HepG2 (cell line): Measurements from ENCODE around the gene ELF1. TPM values are rescaled to one million over a fixed set of nuclear protein-coding genes. Genes with fewer than 3 reads are reported as not detected.

ENCODE experiments used
- ATAC-seq: fragments of 200-7000 bp; cut with Tn5 transposase; 3 replicates; pipeline ENCODE4 v1.9.1; 2020; ENCODE audit warnings: mild to moderate bottlenecking, moderate library complexity
- BruUV-seq: library from RNA; stranded (reverse); fragments of 400-500 nt; replicated peaks from 2 replicates; lab custom pipeline; 2021; lab: Mats Ljungman, UMichigan
- CTCF ChIA-PET: fragments of 300-600 bp; formaldehyde crosslinking; extraction: SDS; loops from one replicate; lab custom pipeline; 2021; ENCODE audit warnings: low total read pairs, inconsistent platforms, low intra/inter-chr PET ratio; lab: Yijun Ruan, JAX
- POLR2A ChIA-PET: fragments of 350-600 bp; sonication (Branson Sonifier 250); formaldehyde crosslinking; loops from one replicate; lab custom pipeline; 2020; ENCODE audit warnings: antibody characterized with exemption, inconsistent platforms; lab: Yijun Ruan, JAX
- DNase-seq: peaks from one replicate; pipeline ENCODE4 v3.0.0-alpha.2; 2015; ENCODE audit warnings: low spot score
- FAIRE-seq: peaks from 3 replicates; lab custom pipeline; 2011; peaks lifted over from hg19 to GRCh38; lab: Jason Lieb, UNC
- H2AFZ ChIP-seq: one replicate; pipeline ENCODE4 v1.6.1; 2011; ENCODE audit warnings: low read length, inconsistent platforms
- H3K27ac ChIP-seq: fragments of 300-600 bp; 3 replicates; pipeline ENCODE4 v1.8.0; 2011; ENCODE audit warnings: mixed run types, mild to moderate bottlenecking, mixed read lengths, low read length, inconsistent platforms; ENCODE audit not compliant: insufficient read depth; ENCODE audit errors: extremely low read length
- H3K27me3 ChIP-seq, 2 experiments: fragments of 200-600 bp in 1 of 2; 2 replicates in 1 of 2; 3 replicates in 1 of 2; pipeline versions ENCODE4 v1.6.0 to v1.8.0; 2011; ENCODE audit warnings: low read length in 2 of 2, mild to moderate bottlenecking in 2 of 2, moderate library complexity in 2 of 2, inconsistent platforms in 1 of 2; ENCODE audit not compliant: insufficient read depth in 2 of 2, control insufficient read depth in 1 of 2
- H3K36me3 ChIP-seq, 2 experiments: fragments of 200-600 bp in 1 of 2; replicated peaks in 1 of 2; 2 replicates in 1 of 2; 3 replicates in 1 of 2; pipeline versions ENCODE4 v1.5.1 to v1.8.0; 2011; ENCODE audit warnings: low read length in 2 of 2, inconsistent platforms in 1 of 2; ENCODE audit not compliant: insufficient read depth in 2 of 2, control insufficient read depth in 1 of 2
- H3K4me1 ChIP-seq: 2 replicates; pipeline ENCODE4 v1.5.1; 2012; ENCODE audit warnings: low read length, inconsistent platforms; ENCODE audit not compliant: insufficient read depth
- H3K4me2 ChIP-seq: 2 replicates; pipeline ENCODE4 v1.6.0; 2011; ENCODE audit warnings: low read depth, low read length, inconsistent platforms
- H3K4me3 ChIP-seq, 3 experiments: fragments of 200-600 bp in 1 of 3; sonication (generic), shearing (Covaris generic) in 1 of 3; replicated peaks in 1 of 3; 2 replicates each; pipeline ENCODE4 v1.5.1; 2011 to 2016; ENCODE audit warnings: low read length in 3 of 3, inconsistent platforms in 2 of 3, low read depth in 2 of 3, mild to moderate bottlenecking in 2 of 3, control low read depth in 1 of 3, mixed read lengths in 1 of 3; ENCODE audit not compliant: insufficient read depth in 1 of 3
- H3K79me2 ChIP-seq: one replicate; pipeline ENCODE4 v1.6.1; 2011; ENCODE audit warnings: low read length, inconsistent platforms; ENCODE audit not compliant: insufficient read depth
- H3K9ac ChIP-seq: 2 replicates; pipeline ENCODE4 v1.6.0; 2011; ENCODE audit warnings: mild to moderate bottlenecking, low read depth, low read length, inconsistent platforms; ENCODE audit not compliant: insufficient read depth
- H3K9me3 ChIP-seq: 2 replicates; pipeline ENCODE4 v1.5.1; 2012; ENCODE audit warnings: mild to moderate bottlenecking, low read length
- H4K20me1 ChIP-seq: 2 replicates; pipeline ENCODE4 v1.6.0; 2011; ENCODE audit warnings: inconsistent platforms, mild to moderate bottlenecking, low read length, moderate library complexity; ENCODE audit not compliant: insufficient read depth
- GLI4 ChIP-seq: sonication (generic); formaldehyde crosslinking; IDR thresholded peaks from 2 replicates; pipeline ENCODE4 v1.5.1; 2020; ENCODE audit warnings: missing genetic modification reagents, mild to moderate bottlenecking, moderate library complexity, borderline replicate concordance
- GTF2F1 ChIP-seq: fragments of 150-350 bp; IDR thresholded peaks from 2 replicates; pipeline ENCODE4 v1.6.1; 2014; ENCODE audit warnings: low read length
- HMGXB3 ChIP-seq: sonication (generic); formaldehyde crosslinking; IDR thresholded peaks from 2 replicates; pipeline ENCODE4 v1.4.0; 2020; ENCODE audit warnings: missing genetic modification reagents, borderline replicate concordance
- IKZF4 ChIP-seq: sonication (generic); formaldehyde crosslinking; IDR thresholded peaks from 2 replicates; pipeline ENCODE4 v1.5.1; 2020; ENCODE audit warnings: borderline replicate concordance, mild to moderate bottlenecking, low read depth, missing genetic modification reagents; ENCODE audit errors: not compliant biosample characterization
- NFYC ChIP-seq: IDR thresholded peaks from 2 replicates; pipeline ENCODE4 v1.6.1; 2016; ENCODE audit warnings: missing genetic modification reagents, missing compliant biosample characterization
- NR2C2 ChIP-seq: sonication (generic); formaldehyde crosslinking; IDR thresholded peaks from 2 replicates; pipeline ENCODE4 v1.4.0; 2020; ENCODE audit warnings: missing genetic modification reagents, mild to moderate bottlenecking, moderate library complexity, borderline replicate concordance
- REPIN1 ChIP-seq: sonication (generic); formaldehyde crosslinking; IDR thresholded peaks from 2 replicates; pipeline ENCODE4 v1.8.0; 2022; ENCODE audit warnings: missing genetic modification reagents, low read depth, mild to moderate bottlenecking, borderline replicate concordance
- THAP9 ChIP-seq: sonication (generic); formaldehyde crosslinking; IDR thresholded peaks from 2 replicates; pipeline ENCODE4; 2020; ENCODE audit warnings: missing genetic modification reagents, mild to moderate bottlenecking, borderline replicate concordance
- ZFP62 ChIP-seq: sonication (generic); formaldehyde crosslinking; IDR thresholded peaks from 2 replicates; pipeline ENCODE4 v1.4.0; 2020; ENCODE audit warnings: missing genetic modification reagents
- ZFYVE20 ChIP-seq: sonication (generic); formaldehyde crosslinking; IDR thresholded peaks from 2 replicates; pipeline ENCODE4 v1.8.0; 2023; ENCODE audit warnings: low read depth, mild to moderate bottlenecking, moderate library complexity, missing genetic modification reagents, borderline replicate concordance
- ZNF18 ChIP-seq: sonication (generic); formaldehyde crosslinking; IDR thresholded peaks from 2 replicates; pipeline ENCODE4 v1.8.0; 2022; ENCODE audit warnings: mild to moderate bottlenecking, missing genetic modification reagents; ENCODE audit not compliant: insufficient replicate concordance
- ZNF367 ChIP-seq: sonication (generic); formaldehyde crosslinking; IDR thresholded peaks from 2 replicates; pipeline ENCODE4 v1.4.0; 2020; ENCODE audit warnings: missing genetic modification reagents, borderline replicate concordance
- ZNF441 ChIP-seq: sonication (generic); formaldehyde crosslinking; IDR thresholded peaks from 2 replicates; pipeline ENCODE4 v1.7.0; 2021; ENCODE audit warnings: missing genetic modification reagents, borderline replicate concordance
- ZNF614 ChIP-seq: IDR thresholded peaks from 2 replicates; pipeline ENCODE4 v1.6.1; 2018; ENCODE audit warnings: missing biosample characterization, missing genetic modification reagents, inconsistent platforms, borderline replicate concordance
- WGBS: methylation state at CpG from one replicate; pipeline ENCODE4 v1.1.6; 2017; ENCODE audit warnings: low lambda C conversion rate; 5-methylcytosine and 5-hydroxymethylcytosine counted together
- in situ Hi-C: cut with HindIII; loops from 2 replicates; pipeline ENCODE4 v1.10.0; 2017; ENCODE audit warnings: low pct_unique_long_range_greater_than_20kb; ENCODE audit not compliant: extremely low pct_ligation_motif_present
- intact Hi-C: fragments of 100-400 bp; cut with micrococcal nuclease; formaldehyde crosslinking; loops from one replicate; pipeline ENCODE4 v1.10.0; 2022; ENCODE audit not compliant: unreplicated experiment
- polyA plus RNA-seq, 8 experiments: library from polyadenylated mRNA; depleted of rRNA in 3 of 8; stranded (reverse) in 7 of 8; unstranded in 1 of 8; fragments of >200 nt; fragmentation: Illumina TruSeq in 4 of 8; extraction: Trizol in 4 of 8; gene quantifications; 2 replicates each; pipeline versions ENCODE4 v1.2.1 to v1.2.3, GENCODE V29; 2011 to 2016; ENCODE audit warnings: low read depth in 4 of 8, missing spikeins in 1 of 8, mixed read lengths in 1 of 8; ENCODE audit not compliant: insufficient read depth in 1 of 8
- total RNA-seq, 5 experiments: library from RNA; depleted of rRNA; stranded (reverse); fragments of >200 nt; fragmentation: Illumina TruSeq; extraction: Trizol; gene quantifications; 2 replicates each; pipeline ENCODE4 v1.2.3, GENCODE V29; 2016; ENCODE audit warnings: low read depth in 1 of 5

ELF1 gene
- total and polyA plus RNA-seq, 2 of the 13 experiments (the other 11 are each of a cell fraction or from before 2014, with no cell fraction given) = 24.6 to 71.5 TPM

GRCh38 chr13:40981949-40982348 is 37.2 kb downstream of the ELF1 start (continued):
- TF ChIP-seq ZNF367 (CRISPR knock-in tag) (no peak), ZNF18 (no peak), THAP9 (no peak), NR2C2 (CRISPR knock-in tag) (no peak), IKZF4 (CRISPR knock-in tag) (no peak), ZNF441 (no peak), REPIN1 (no peak), GLI4 (no peak)

- in situ Hi-C loops = no loop called here
- POLR2A ChIA-PET = no interaction called here
- TF ChIP-seq GTF2F1 (no peak), HMGXB3 (CRISPR knock-in tag) (no peak), ZNF614 (CRISPR knock-in tag) (no peak), ZFYVE20 (CRISPR knock-in tag) (no peak), NFYC (CRISPR knock-in tag) (no peak), ZFP62 (CRISPR knock-in tag) (no peak)
These were observed 37.8 kb downstream of the ELF1 start for GRCh38 chr13:40981361-40981760.

More at GRCh38 chr13:40981361-40981760, 37.8 kb downstream of the ELF1 start:
- Histone ChIP-seq H3K4me1 (peaks cover 31% of the 10 kb centered on the region), H3K4me2 (no peak overlapping the region), H3K79me2 (peaks cover 91% of the 10 kb centered on the region), H3K4me3 (no peak overlapping the region), H3K9ac (no peak overlapping the region), H3K36me3 (peaks cover 4 to 12% of the 10 kb centered on the region in 2 experiments), H3K9me3 (no peaks in the 10 kb centered on the region), H2AFZ (no peak overlapping the region), H3K27me3 (no peaks in the 10 kb centered on the region), H4K20me1 (no peaks in the 10 kb centered on the region; the same call in 1 of the 2 replicates), H3K27ac (no peak overlapping the region)
- no TSS peak for BruUV-seq
- FAIRE-seq (no peak), DNase-seq (no peak), ATAC-seq (no peak)
- WGBS = 77% methylated on average over 3 of the region's 3 CpGs
- CTCF ChIA-PET = no interaction called here
- intact Hi-C loops = no loop called here
